Stimulated activated CD8-positive, alpha-beta memory T cell treated with anti-CD3 and anti-CD28 coated beads, Interleukin-15, amount 100 ng/mL, for 1 hour (primary cell): Measurements from ENCODE around the gene CFAP73.
A peak's percentile ranks its signal among the peaks of the same experiment; 100 is the strongest.

Source experiments
- DNase-seq: peaks from one replicate; pipeline ENCODE4 v3.0.0-alpha.2; 2020; ENCODE audit warnings: low read depth

Gene CFAP73

GRCh38 chr12:113165521-113166450 is 16.3 kb downstream of the CFAP73 start:
- no peak for DNase-seq

- no peak for DNase-seq
Observed at GRCh38 chr12:113167868-113168267, 18.3 kb downstream of the CFAP73 start.

- DNase-seq: no peak
Observed at GRCh38 chr12:113169697-113170096, 20.2 kb downstream of the CFAP73 start.

- no peak for DNase-seq
Observed at GRCh38 chr12:113170457-113170856, 20.9 kb downstream of the CFAP73 start.

- DNase-seq: no peak
Observed at GRCh38 chr12:113170926-113171325, 21.4 kb downstream of the CFAP73 start.

- no peak for DNase-seq
Observed at GRCh38 chr12:113171543-113171942, 22.0 kb downstream of the CFAP73 start.

- DNase-seq: no peak
Observed at GRCh38 chr12:113172185-113172584, 22.7 kb downstream of the CFAP73 start.

- DNase-seq: no peak
Observed at GRCh38 chr12:113173081-113173698, 23.7 kb downstream of the CFAP73 start.

GRCh38 chr12:113174461-113175384 is 25.2 kb downstream of the CFAP73 start:
- peak; percentile 72 for DNase-seq

- DNase-seq: no peak
Observed at GRCh38 chr12:113179023-113179422, 29.5 kb downstream of the CFAP73 start.

- DNase-seq: no peak
Observed at GRCh38 chr12:113180333-113180732, 30.8 kb downstream of the CFAP73 start.

- no peak for DNase-seq
Observed at GRCh38 chr12:113181975-113182374, 32.5 kb downstream of the CFAP73 start.

GRCh38 chr12:113183030-113183589 is 33.6 kb downstream of the CFAP73 start:
- DNase-seq: no peak

GRCh38 chr12:113184098-113184899 is 34.8 kb downstream of the CFAP73 start:
- no peak for DNase-seq

- peak; percentile 72 for DNase-seq
Observed at GRCh38 chr12:113184900-113185179, 35.3 kb downstream of the CFAP73 start.

GRCh38 chr12:113185180-113186032 is 35.9 kb downstream of the CFAP73 start, which contains the start of the genes DDX54 and RITA1:
Gene DDX54, minus strand, starts transcription at chr12:113185478. Its CDS starts 27 bp downstream, at chr12:113185451.
Gene RITA1, plus strand, starts transcription at chr12:113185721. Its CDS starts 1,026 bp downstream, at chr12:113186747.
- DNase-seq: peak; percentile 55

GRCh38 chr12:113186033-113186365 is 36.5 kb downstream of the CFAP73 start:
- no peak for DNase-seq

GRCh38 chr12:113186666-113187325 is 37.3 kb downstream of the CFAP73 start:
- DNase-seq: no peak

- DNase-seq: no peak
Observed at GRCh38 chr12:113189361-113189760, 39.8 kb downstream of the CFAP73 start.

- no peak for DNase-seq
Observed at GRCh38 chr12:113190761-113191160, 41.2 kb downstream of the CFAP73 start.
